HG03175 (cell line): ENCODE measurements around the gene GIMAP8.
A peak's percentile ranks its signal among the peaks of the same experiment; 100 is the strongest.
"Not testable (repeated sequence)": the region's sequence is repeated elsewhere in the genome, so short reads cannot be mapped to it uniquely, and the experiment has no call there.

Experiments used
- ATAC-seq: cut with Tn5 transposase; IDR thresholded peaks from one replicate; pipeline ENCODE4 v1.9.1; 2021; ENCODE audit warnings: mild to moderate bottlenecking, moderate library complexity; ENCODE audit not compliant: unreplicated experiment

The GIMAP8 gene

GRCh38 chr7:150434240-150434639 lies 16.2 kb upstream of the GIMAP8 start:
- no peak for ATAC-seq

GRCh38 chr7:150435047-150435389 lies 15.4 kb upstream of the GIMAP8 start:
- ATAC-seq: no peak

- ATAC-seq: peak; percentile 93
Measured at GRCh38 chr7:150435390-150436073, 14.9 kb upstream of the GIMAP8 start.

GRCh38 chr7:150439967-150440366 lies 10.5 kb upstream of the GIMAP8 start:
- no peak for ATAC-seq

- no peak for ATAC-seq
Measured at GRCh38 chr7:150441524-150441923, 8.9 kb upstream of the GIMAP8 start.

GRCh38 chr7:150442811-150443210 lies 7.6 kb upstream of the GIMAP8 start:
- no peak for ATAC-seq

- ATAC-seq: no peak
Measured at GRCh38 chr7:150443793-150444540, 6.5 kb upstream of the GIMAP8 start.

- ATAC-seq: no peak
Measured at GRCh38 chr7:150444674-150445365, 5.6 kb upstream of the GIMAP8 start.

GRCh38 chr7:150446288-150446938 lies 4.0 kb upstream of the GIMAP8 start:
- no peak for ATAC-seq

GRCh38 chr7:150447966-150448788 lies 2.3 kb upstream of the GIMAP8 start:
- ATAC-seq: no peak

GRCh38 chr7:150448789-150449147 lies 1.7 kb upstream of the GIMAP8 start:
- ATAC-seq: peak; percentile 41

- no peak for ATAC-seq
Measured at GRCh38 chr7:150449206-150449952, 1.1 kb upstream of the GIMAP8 start.

- ATAC-seq: peak; percentile 42
Measured at GRCh38 chr7:150451097-150451793, 815 bp downstream of the GIMAP8 start.

GRCh38 chr7:150451833-150452461 lies 1.5 kb downstream of the GIMAP8 start:
- no peak for ATAC-seq

- no peak for ATAC-seq
Measured at GRCh38 chr7:150453181-150453580, 2.8 kb downstream of the GIMAP8 start.

- ATAC-seq: no peak
Measured at GRCh38 chr7:150453892-150454291, 3.5 kb downstream of the GIMAP8 start.

- ATAC-seq: not testable (repeated sequence)
Measured at GRCh38 chr7:150457064-150457463, 6.6 kb downstream of the GIMAP8 start.

- ATAC-seq: no peak
Measured at GRCh38 chr7:150458235-150458634, 7.8 kb downstream of the GIMAP8 start.

- ATAC-seq: no peak
Measured at GRCh38 chr7:150458756-150459155, 8.3 kb downstream of the GIMAP8 start.
